Keratinocyte (primary cell): ENCODE data around the gene IMPDH1. TPM values are rescaled to one million over a fixed set of nuclear protein-coding genes. Genes with fewer than 3 reads are reported as not detected.
A peak's percentile ranks its signal among the peaks of the same experiment; 100 is the strongest.

Experiments used
- DNase-seq: peaks from one replicate; pipeline ENCODE4 v3.0.0-alpha.2; 2011; ENCODE audit warnings: low read depth, missing footprints, low spot score
- FAIRE-seq: peaks from 2 replicates; lab custom pipeline; 2011; peaks lifted over from hg19 to GRCh38; lab: Jason Lieb, UNC
- H2AFZ ChIP-seq: 2 replicates; pipeline ENCODE4 v1.6.0; 2012; ENCODE audit warnings: low read length, control low read depth, inconsistent platforms; ENCODE audit not compliant: control insufficient read depth
- H3K27ac ChIP-seq: 2 replicates; pipeline ENCODE4 v1.5.1; 2011; ENCODE audit warnings: low read length; ENCODE audit not compliant: control insufficient read depth, insufficient read depth
- H3K27me3 ChIP-seq: 3 replicates; pipeline ENCODE4 v1.6.0; 2011; ENCODE audit warnings: low read length; ENCODE audit not compliant: control insufficient read depth, insufficient read depth; ENCODE audit errors: extremely low read depth
- H3K36me3 ChIP-seq, 2 experiments: 2 replicates in 1 of 2; 3 replicates in 1 of 2; pipeline ENCODE4 v1.5.1; 2011; ENCODE audit warnings: low read length in 2 of 2, mild to moderate bottlenecking in 1 of 2; ENCODE audit not compliant: control insufficient read depth in 2 of 2, insufficient read depth in 2 of 2; ENCODE audit errors: extremely low read depth in 1 of 2
- H3K4me1 ChIP-seq: 3 replicates; pipeline ENCODE4 v1.5.1; 2011; ENCODE audit warnings: low read length; ENCODE audit not compliant: control insufficient read depth, insufficient read depth; ENCODE audit errors: extremely low read depth
- H3K4me2 ChIP-seq: 3 replicates; pipeline ENCODE4 v1.6.0; 2011; ENCODE audit warnings: low read depth, low read length; ENCODE audit not compliant: control insufficient read depth, insufficient read depth; ENCODE audit errors: extremely low read depth
- H3K4me3 ChIP-seq, 3 experiments: fragments of 200-600 bp in 1 of 3; sonication (generic) in 1 of 3; 2 replicates in 2 of 3; 3 replicates in 1 of 3; pipeline ENCODE4 v1.5.1; 2011 to 2016; ENCODE audit warnings: low read length in 3 of 3, mild to moderate bottlenecking in 3 of 3, control low read depth in 2 of 3, inconsistent platforms in 1 of 3, low read depth in 1 of 3, mixed read lengths in 1 of 3, mixed run types in 1 of 3, moderate library complexity in 1 of 3; ENCODE audit not compliant: control insufficient read depth in 2 of 3, insufficient read depth in 2 of 3; ENCODE audit errors: extremely low read depth in 1 of 3
- H3K79me2 ChIP-seq: 2 replicates; pipeline ENCODE4 v1.6.0; 2012; ENCODE audit warnings: low read length; ENCODE audit not compliant: control insufficient read depth, insufficient read depth
- H3K9ac ChIP-seq: 3 replicates; pipeline ENCODE4 v1.6.0; 2011; ENCODE audit warnings: low read length; ENCODE audit not compliant: control insufficient read depth, insufficient read depth; ENCODE audit errors: extremely low read depth
- H3K9me1 ChIP-seq: 3 replicates; pipeline ENCODE4 v1.6.0; 2011; ENCODE audit warnings: low read length; ENCODE audit not compliant: control insufficient read depth, insufficient read depth; ENCODE audit errors: extremely low read depth
- H3K9me3 ChIP-seq: 2 replicates; pipeline ENCODE4 v1.5.1; 2012; ENCODE audit warnings: low read depth, low read length; ENCODE audit not compliant: control insufficient read depth
- H4K20me1 ChIP-seq: 3 replicates; pipeline ENCODE4 v1.6.0; 2011; ENCODE audit warnings: low read length; ENCODE audit not compliant: control insufficient read depth, insufficient read depth; ENCODE audit errors: extremely low read depth
- EZH2 ChIP-seq: IDR thresholded peaks from one replicate; pipeline ENCODE4 v1.6.1; 2012; ENCODE audit warnings: inconsistent platforms, mild to moderate bottlenecking, low read length, moderate library complexity
- dilution Hi-C: fragments of 300-500 bp; cut with MboI; formaldehyde crosslinking; loops from one replicate; pipeline ENCODE4 v1.7.0; 2020; ENCODE audit warnings: low sequenced_read_pairs; ENCODE audit not compliant: extremely low pct_ligation_motif_present
- polyA plus RNA-seq, 5 experiments: library from polyadenylated mRNA; depleted of rRNA in 3 of 5; stranded (reverse) in 3 of 5; stranded (forward) in 1 of 5; unstranded in 1 of 5; fragments of >200 nt; gene quantifications; 1 replicate in 1 of 5; 2 replicates in 3 of 5; 3 replicates in 1 of 5; pipeline versions ENCODE4 v1.2.1 to v1.2.3, GENCODE V29; 2011 to 2012; ENCODE audit warnings: missing spikeins in 2 of 5, low read depth in 1 of 5, low replicate concordance in 1 of 5
- TF ChIP-seq, protein P1 (sequence below), 3 experiments: IDR thresholded peaks in 1 of 3; conservative IDR thresholded peaks in 1 of 3; optimal IDR thresholded peaks in 1 of 3; 2 replicates in 2 of 3; 3 replicates in 1 of 3; pipeline versions ENCODE3 to v1.5.1; 2011; ENCODE audit warnings: low read length in 3 of 3, mild to moderate bottlenecking in 3 of 3, moderate library complexity in 2 of 3, control low read depth in 1 of 3, inconsistent platforms in 1 of 3; ENCODE audit not compliant: insufficient read depth in 2 of 3; ENCODE audit errors: extremely low read depth in 1 of 3

The IMPDH1 gene
- polyA plus RNA-seq, 1 donor (not counting 4 experiments of a cell fraction or from before 2014, with no cell fraction given) = 56.2 TPM

DNA sequence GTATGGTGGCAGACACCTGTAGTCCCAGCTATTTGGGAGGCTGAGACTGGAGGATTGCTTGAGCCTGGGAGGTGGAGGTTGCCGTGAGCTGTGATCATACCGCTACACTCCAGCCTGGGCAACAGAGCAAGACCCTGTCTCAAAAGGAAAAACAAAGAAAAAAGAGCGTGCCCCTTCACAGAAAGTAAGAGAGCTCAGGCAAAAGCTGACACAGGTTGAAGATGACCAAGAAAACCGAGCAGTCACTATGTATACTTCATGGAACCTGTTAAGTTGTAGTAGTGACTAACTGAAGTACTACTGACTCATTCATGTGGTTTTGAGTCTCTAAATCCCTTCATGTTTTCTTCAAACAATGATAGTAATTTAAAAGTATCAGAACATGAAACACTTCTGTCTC, 47.1 kb downstream of the IMPDH1 start:
- Histone ChIP-seq H3K9me3 (no peaks in the 10 kb centered on the region), H3K9me1 (no peaks in the 10 kb centered on the region), H3K4me3 (no peak overlapping the region), H2AFZ (no peak overlapping the region), H3K4me2 (peak overlapping the region; percentile 45), H3K27me3 (no peaks in the 10 kb centered on the region), H3K27ac (no peak overlapping the region), H4K20me1 (no peaks in the 10 kb centered on the region), H3K79me2 (no peaks in the 10 kb centered on the region), H3K9ac (no peak overlapping the region), H3K36me3 (no peaks in the 10 kb centered on the region), H3K4me1 (peaks cover 33% of the 10 kb centered on the region)
- DNase-seq = peak; percentile 7
- TF ChIP-seq EZH2 = no peak
- FAIRE-seq = peak; percentile 81
- dilution Hi-C loops = no loop called here

DNA sequence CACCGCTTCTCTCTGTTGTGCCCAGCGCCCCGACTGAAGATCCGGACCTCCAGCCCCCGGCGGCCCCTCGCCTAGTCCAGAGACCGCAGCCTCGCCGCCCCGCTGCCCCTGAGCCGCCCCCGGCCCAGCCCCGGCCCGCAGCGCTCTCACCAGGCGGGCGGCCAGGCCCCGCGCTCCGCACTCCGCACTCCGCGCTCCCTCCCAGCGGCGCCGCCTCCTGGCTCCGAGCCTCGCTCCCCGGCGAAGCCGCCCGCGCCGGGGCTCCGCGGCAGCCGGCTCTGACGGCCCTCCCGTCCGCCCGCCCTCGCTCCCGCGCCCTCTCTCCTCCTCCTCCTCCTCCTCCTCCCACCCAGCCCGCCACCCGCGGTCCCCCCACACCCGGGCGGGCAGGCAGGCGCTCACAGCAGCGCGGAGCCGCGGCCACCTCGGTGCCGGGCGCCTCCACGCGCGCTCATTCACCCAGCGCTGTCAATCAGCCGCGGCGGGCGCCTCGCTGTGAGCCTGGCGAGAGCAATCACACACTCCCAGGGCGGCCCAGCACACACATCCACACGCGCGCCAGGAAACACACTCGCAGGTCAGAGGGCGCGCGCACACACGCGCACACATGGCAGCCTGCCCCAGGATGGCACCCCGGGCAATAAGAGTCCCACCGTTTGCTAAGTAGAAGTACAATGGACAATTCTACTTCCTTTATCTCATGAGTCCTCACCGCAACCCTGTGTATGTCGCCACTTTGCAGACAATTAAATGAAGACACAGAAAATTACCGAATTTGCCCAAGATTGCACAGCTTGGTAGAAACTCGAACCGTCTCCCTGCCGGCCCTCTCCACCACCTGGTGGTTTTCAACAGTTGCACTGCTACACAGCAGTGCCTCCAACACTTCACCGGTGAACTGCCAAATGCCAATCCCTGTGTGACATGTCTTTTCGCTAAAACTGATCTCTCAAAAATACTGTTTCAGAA, 48.1 kb downstream of the IMPDH1 start, which contains the start of gene PRRT4:
TSS of gene PRRT4 (minus strand) at position 280 of the 969 bp plus-strand sequence.
- Histone ChIP-seq H3K36me3 (no peaks in the 10 kb centered on the region), H2AFZ (peak within 1 kb of the TSS; percentile 50), H3K4me2 (peak within 1 kb of the TSS; percentile 78), H3K27ac (no peak within 1 kb of the TSS), H3K4me1 (peaks cover 28% of the 10 kb centered on the region), H3K9me3 (no peaks in the 10 kb centered on the region), H3K9me1 (no peaks in the 10 kb centered on the region), H4K20me1 (no peaks in the 10 kb centered on the region), H3K27me3 (no peaks in the 10 kb centered on the region), H3K9ac (peak within 1 kb of the TSS; percentile 31), H3K79me2 (no peaks in the 10 kb centered on the region), H3K4me3 (peak within 1 kb of the TSS; percentile 39 to 63 (median 58))
- dilution Hi-C loops = no loop called here
- peak; percentile 59 for FAIRE-seq
- TF ChIP-seq EZH2 = no peak
- TF ChIP-seq, protein P1, sequence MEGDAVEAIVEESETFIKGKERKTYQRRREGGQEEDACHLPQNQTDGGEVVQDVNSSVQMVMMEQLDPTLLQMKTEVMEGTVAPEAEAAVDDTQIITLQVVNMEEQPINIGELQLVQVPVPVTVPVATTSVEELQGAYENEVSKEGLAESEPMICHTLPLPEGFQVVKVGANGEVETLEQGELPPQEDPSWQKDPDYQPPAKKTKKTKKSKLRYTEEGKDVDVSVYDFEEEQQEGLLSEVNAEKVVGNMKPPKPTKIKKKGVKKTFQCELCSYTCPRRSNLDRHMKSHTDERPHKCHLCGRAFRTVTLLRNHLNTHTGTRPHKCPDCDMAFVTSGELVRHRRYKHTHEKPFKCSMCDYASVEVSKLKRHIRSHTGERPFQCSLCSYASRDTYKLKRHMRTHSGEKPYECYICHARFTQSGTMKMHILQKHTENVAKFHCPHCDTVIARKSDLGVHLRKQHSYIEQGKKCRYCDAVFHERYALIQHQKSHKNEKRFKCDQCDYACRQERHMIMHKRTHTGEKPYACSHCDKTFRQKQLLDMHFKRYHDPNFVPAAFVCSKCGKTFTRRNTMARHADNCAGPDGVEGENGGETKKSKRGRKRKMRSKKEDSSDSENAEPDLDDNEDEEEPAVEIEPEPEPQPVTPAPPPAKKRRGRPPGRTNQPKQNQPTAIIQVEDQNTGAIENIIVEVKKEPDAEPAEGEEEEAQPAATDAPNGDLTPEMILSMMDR (optimal IDR thresholded peaks at IDR 0.05 in 1 of 3, IDR thresholded peaks at IDR 0.05 in 1 of 3, conservative IDR thresholded peaks at IDR 0.05 in 1 of 3; ENCODE audit: extremely low read depth in 1 of 3, insufficient read depth in 2 of 3, low read length in 3 of 3) = peak in 1 of 3 experiments; percentile 7
- no peak for DNase-seq
